ENCODE results near the gene RBM11.

DNA sequence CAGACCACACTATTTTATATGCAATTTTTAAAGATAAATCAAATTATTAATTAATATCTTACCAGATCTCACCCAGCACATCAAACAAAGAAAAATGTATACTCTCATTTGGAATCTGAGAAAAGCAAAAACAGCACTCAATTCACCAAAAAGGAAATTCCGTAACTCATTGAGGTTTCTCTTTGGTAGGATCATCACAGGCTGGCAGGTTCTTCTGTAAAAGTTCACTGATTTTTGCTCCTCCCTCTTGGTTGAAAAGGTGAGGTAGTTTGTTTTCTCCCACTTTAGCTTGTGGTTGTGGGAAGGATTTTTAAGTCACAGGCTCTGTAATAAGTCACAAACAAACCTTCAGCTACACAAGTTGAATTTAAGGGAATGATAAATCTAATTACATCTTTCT is 5.2 kb upstream of the RBM11 start, which contains the start of gene LIPI:
- TF ChIP-seq, protein P1, sequence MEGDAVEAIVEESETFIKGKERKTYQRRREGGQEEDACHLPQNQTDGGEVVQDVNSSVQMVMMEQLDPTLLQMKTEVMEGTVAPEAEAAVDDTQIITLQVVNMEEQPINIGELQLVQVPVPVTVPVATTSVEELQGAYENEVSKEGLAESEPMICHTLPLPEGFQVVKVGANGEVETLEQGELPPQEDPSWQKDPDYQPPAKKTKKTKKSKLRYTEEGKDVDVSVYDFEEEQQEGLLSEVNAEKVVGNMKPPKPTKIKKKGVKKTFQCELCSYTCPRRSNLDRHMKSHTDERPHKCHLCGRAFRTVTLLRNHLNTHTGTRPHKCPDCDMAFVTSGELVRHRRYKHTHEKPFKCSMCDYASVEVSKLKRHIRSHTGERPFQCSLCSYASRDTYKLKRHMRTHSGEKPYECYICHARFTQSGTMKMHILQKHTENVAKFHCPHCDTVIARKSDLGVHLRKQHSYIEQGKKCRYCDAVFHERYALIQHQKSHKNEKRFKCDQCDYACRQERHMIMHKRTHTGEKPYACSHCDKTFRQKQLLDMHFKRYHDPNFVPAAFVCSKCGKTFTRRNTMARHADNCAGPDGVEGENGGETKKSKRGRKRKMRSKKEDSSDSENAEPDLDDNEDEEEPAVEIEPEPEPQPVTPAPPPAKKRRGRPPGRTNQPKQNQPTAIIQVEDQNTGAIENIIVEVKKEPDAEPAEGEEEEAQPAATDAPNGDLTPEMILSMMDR (IDR thresholded peaks at IDR 0.05), result no peak
- TF ChIP-seq POLR2A (IDR thresholded peaks at IDR 0.05) (no peak), POLR2AphosphoS5 (IDR thresholded peaks at IDR 0.05) (no peak)

Data from sigmoid colon (tissue), 4 donors.